Stimulated activated CD4-positive, alpha-beta T cell treated with anti-CD3 and anti-CD28 coated beads, TNF-alpha, amount 100 ng/mL, for 4 hours (primary cell): ENCODE data around the gene BANP.
"Not testable (repeated sequence)": the region's sequence is repeated elsewhere in the genome, so short reads cannot be mapped to it uniquely, and the experiment has no call there.

ENCODE experiments used
- DNase-seq, 3 experiments: peaks; one replicate each; pipeline ENCODE4 v3.0.0-alpha.2; 2020; ENCODE audit warnings: low read depth in 3 of 3

The BANP gene

GRCh38 chr16:87950765-87951551 is at the start of gene BANP:
BANP (plus strand) TSS chr16:87951434; CDS start chr16:87975116, 23,682 bp downstream.
- DNase-seq = peak; percentile 90 to 97 (median 94)

- DNase-seq = not testable (repeated sequence)
Observed at GRCh38 chr16:87904963-87905362, 46.3 kb upstream of the BANP start.

- DNase-seq = not testable (repeated sequence)
Observed at GRCh38 chr16:87905521-87905920, 45.7 kb upstream of the BANP start.

DNA sequence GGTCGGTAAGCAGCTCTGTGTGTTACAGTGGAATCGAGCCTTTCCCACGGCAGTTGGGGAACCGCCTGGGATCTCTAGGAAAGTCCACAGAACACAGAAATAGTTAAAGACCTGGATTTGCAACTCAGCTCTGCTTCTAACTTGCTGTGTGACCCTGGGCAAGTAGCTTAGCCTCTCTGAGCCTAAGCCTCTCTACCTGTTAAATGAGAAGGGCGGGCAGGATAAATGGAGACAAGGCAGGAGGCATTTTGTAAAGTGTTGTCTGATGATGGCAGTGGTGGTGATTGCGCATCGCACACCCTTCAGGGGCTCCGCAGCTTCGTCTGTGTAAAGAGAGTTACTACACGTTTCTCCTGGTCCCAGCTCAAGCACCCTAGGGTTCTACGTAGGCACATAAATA is 43.1 kb upstream of the BANP start:
- not testable (repeated sequence) for DNase-seq

- DNase-seq = peak; percentile 77 to 81 (median 78)
Observed at GRCh38 chr16:87909203-87909935, 41.9 kb upstream of the BANP start.

GRCh38 chr16:87911106-87911763 is 40.0 kb upstream of the BANP start:
- not testable (repeated sequence) for DNase-seq

DNA sequence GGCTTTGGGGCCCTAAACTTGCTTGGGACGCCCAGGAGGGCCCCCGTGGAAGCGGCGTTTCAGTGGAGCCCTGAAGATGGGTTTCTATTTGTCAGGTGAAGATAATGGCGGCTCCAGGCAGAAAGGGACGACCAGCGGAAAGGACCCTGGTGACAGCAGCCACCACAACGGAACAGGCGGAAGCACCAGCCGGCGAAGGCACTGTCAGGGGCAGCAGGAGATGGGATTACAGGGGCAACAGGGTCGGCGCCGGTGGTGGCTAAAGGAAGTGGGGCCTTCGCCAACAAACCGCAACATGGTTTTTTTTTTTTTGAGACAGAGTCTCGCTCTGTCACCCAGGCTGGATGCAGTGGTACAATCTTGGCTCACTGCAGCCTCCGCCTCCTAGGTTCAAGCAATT is 38.5 kb upstream of the BANP start:
- not testable (repeated sequence) for DNase-seq

GRCh38 chr16:87914021-87914725 is 37.1 kb upstream of the BANP start:
- not testable (repeated sequence) for DNase-seq

GRCh38 chr16:87914812-87915211 is 36.4 kb upstream of the BANP start:
- no peak for DNase-seq

GRCh38 chr16:87917503-87917902 is 33.7 kb upstream of the BANP start:
- DNase-seq = no peak

GRCh38 chr16:87918338-87918737 is 32.9 kb upstream of the BANP start:
- no peak for DNase-seq

DNA sequence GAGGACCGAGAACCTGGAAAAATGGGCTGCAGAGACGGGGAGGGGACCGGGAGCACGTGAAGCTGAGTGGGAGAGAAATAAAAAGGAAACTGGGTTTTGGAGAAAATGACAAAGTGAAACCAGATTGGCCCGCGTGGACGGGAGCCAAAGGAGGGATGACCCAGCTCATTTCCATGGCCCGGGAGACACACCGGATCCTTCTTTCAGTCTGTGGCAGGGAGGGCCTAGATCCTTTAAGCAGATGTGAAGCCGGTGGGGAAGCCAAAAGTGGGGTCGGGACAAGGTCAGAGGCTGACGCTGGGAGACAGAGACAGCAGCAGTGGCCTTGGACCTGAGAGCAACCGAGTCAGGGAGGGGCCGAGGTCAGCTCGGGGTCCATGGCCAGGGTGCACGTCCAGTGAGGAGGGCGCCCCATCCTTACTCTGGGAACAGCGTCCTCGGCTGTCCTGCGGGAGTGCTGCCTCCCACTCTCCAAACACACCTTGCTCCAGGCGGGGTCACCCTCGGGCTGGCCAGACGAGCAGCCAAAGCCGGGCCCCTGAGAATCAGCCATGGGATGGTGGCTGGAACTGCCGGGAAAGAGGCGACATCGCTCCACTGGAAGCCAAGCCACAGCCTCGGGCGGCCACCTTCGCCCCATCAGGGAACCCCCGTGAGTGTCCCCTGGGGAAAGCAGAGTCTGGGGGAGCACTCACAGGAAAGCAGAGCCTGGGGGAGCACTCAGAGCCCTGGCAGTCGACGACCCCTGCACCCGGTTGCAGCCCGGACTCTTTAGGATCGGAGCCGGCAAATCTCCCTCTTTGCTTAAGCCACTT is 32.2 kb upstream of the BANP start:
- DNase-seq = no peak

- no peak for DNase-seq
Observed at GRCh38 chr16:87919681-87919994, 31.6 kb upstream of the BANP start.

GRCh38 chr16:87921236-87921773 is 29.9 kb upstream of the BANP start:
- no peak for DNase-seq

- no peak for DNase-seq
Observed at GRCh38 chr16:87922250-87922871, 28.9 kb upstream of the BANP start.

- no peak for DNase-seq
Observed at GRCh38 chr16:87924041-87924810, 27.0 kb upstream of the BANP start.

DNA sequence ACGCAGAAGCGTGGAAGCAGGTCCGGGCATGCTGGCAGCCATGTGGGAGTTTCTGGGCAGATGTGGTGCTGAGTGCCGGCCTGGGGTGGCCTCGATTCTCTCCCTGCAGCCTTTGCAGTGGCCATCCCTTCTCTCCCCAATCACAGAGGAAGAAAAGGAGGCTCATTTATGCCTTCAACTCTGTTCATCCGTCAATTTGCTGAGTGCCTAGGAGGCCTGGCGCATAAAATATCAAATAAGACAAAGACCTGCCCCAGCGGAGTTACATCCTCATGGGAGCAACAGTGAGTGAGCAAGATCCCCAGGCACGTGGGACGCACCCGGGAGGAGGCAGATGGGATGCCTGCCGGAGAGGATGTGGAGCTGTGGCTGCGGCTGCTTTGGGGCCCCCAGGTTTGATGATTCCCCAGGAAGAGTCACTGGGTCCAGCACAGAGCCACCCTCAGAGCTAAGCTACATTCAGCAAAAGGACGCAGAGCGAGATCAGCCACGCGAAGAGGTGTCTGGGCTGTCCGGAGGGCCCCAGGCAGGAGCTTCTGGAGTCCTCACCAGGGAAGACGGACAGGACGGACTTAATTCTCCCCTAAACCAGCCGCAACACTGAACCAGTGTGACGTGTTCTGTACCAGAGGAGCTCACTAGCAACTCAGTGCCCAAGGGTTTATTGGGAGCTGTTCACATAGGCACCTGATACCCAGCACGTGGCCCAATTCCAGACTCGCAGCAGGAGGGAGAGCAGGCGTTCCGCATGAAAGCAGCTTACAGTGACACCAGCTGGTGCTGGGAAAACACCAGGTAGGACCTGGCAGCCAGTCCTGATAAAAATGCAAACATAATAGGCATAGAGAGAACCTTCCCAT is 26.2 kb upstream of the BANP start:
- DNase-seq = no peak
